WTC11 (cell line): ENCODE results near the gene C1QTNF6. TPM values are rescaled to one million over a fixed set of nuclear protein-coding genes. Genes with fewer than 3 reads are reported as not detected.

ENCODE experiments used
- ATAC-seq: fragments of 200-7000 bp; cut with Tn5 transposase; 2 replicates; pipeline ENCODE4 v1.10.0; 2021; ENCODE audit warnings: mild to moderate bottlenecking, moderate library complexity
- CTCF ChIA-PET: fragments of 300-600 bp; sonication (Branson Sonifier 250); formaldehyde crosslinking; loops from one replicate; lab custom pipeline; 2021; ENCODE audit warnings: antibody characterized with exemption; lab: Charles Lee
- POLR2A ChIA-PET: fragments of 350-600 bp; sonication (Branson Sonifier 250); formaldehyde crosslinking; loops from one replicate; lab custom pipeline; 2021; ENCODE audit warnings: antibody characterized with exemption; lab: Charles Lee
- DNase-seq: peaks from one replicate; pipeline ENCODE4 v3.0.0; 2021; ENCODE audit warnings: low spot score
- H3K27ac Mint-ChIP-seq: 2 replicates; pipeline ENCODE4 v1.8.0; 2021; ENCODE audit warnings: mixed read lengths
- H3K27me3 Mint-ChIP-seq: 2 replicates; pipeline ENCODE4 v1.8.0; 2021; ENCODE audit warnings: low read depth, mild to moderate bottlenecking, moderate library complexity, mixed read lengths
- H3K36me3 Mint-ChIP-seq: 2 replicates; pipeline ENCODE4 v1.8.0; 2021; ENCODE audit warnings: mixed read lengths
- H3K4me1 Mint-ChIP-seq: 2 replicates; pipeline ENCODE4 v1.8.0; 2022; ENCODE audit warnings: mixed read lengths
- H3K4me3 Mint-ChIP-seq: 2 replicates; pipeline ENCODE4 v1.8.0; 2021; ENCODE audit warnings: mild to moderate bottlenecking, moderate library complexity, mixed read lengths
- H3K9me3 Mint-ChIP-seq: 2 replicates; pipeline ENCODE4 v1.8.0; 2021; ENCODE audit warnings: mixed read lengths
- AR ChIP-seq: fragments of 250-450 bp; sonication (Bioruptor Pico); IDR thresholded peaks from 2 replicates; pipeline ENCODE4 v1.9.0; 2021; ENCODE audit warnings: mild to moderate bottlenecking
- ATF3 ChIP-seq: sonication (generic); formaldehyde crosslinking; conservative IDR thresholded peaks from 2 replicates; pipeline ENCODE4 v1.8.1; 2022; ENCODE audit warnings: mild to moderate bottlenecking, missing genetic modification reagents
- CDX4 ChIP-seq: fragments of 250-450 bp; sonication (Bioruptor Pico); IDR thresholded peaks from 2 replicates; pipeline ENCODE4 v1.9.0; 2021; ENCODE audit warnings: moderate library complexity, mild to moderate bottlenecking, inconsistent platforms, borderline replicate concordance
- CREB1 ChIP-seq: sonication (generic); formaldehyde crosslinking; IDR thresholded peaks from 2 replicates; pipeline ENCODE4 v1.8.0; 2023; ENCODE audit warnings: mild to moderate bottlenecking, missing genetic modification reagents
- ESRRA ChIP-seq: sonication (generic); formaldehyde crosslinking; IDR thresholded peaks from 2 replicates; pipeline ENCODE4 v1.8.1; 2022; ENCODE audit warnings: mild to moderate bottlenecking, missing genetic modification reagents, borderline replicate concordance
- FOXJ3 ChIP-seq: sonication (generic); formaldehyde crosslinking; IDR thresholded peaks from 2 replicates; pipeline ENCODE4 v1.9.0; 2021; ENCODE audit warnings: missing genetic modification reagents, mild to moderate bottlenecking, borderline replicate concordance
- FOXP4 ChIP-seq: sonication (generic); formaldehyde crosslinking; IDR thresholded peaks from 2 replicates; pipeline ENCODE4 v1.8.0; 2022; ENCODE audit warnings: mild to moderate bottlenecking, missing genetic modification reagents
- NFYB ChIP-seq: sonication (generic); formaldehyde crosslinking; conservative IDR thresholded peaks from 2 replicates; pipeline ENCODE4 v1.8.0; 2022; ENCODE audit warnings: low read depth, missing genetic modification reagents
- OVOL2 ChIP-seq: fragments of 250-450 bp; sonication (Bioruptor Pico); IDR thresholded peaks from 2 replicates; pipeline ENCODE4 v1.9.0; 2021; ENCODE audit warnings: mild to moderate bottlenecking, borderline replicate concordance
- PRDM15 ChIP-seq: sonication (generic); formaldehyde crosslinking; IDR thresholded peaks from 2 replicates; pipeline ENCODE4 v1.8.0; 2022; ENCODE audit warnings: missing genetic modification reagents
- SMAD3 ChIP-seq: sonication (generic); formaldehyde crosslinking; IDR thresholded peaks from 2 replicates; pipeline ENCODE4 v1.8.0; 2022; ENCODE audit warnings: missing genetic modification reagents, mild to moderate bottlenecking, borderline replicate concordance
- SMAD4 ChIP-seq: sonication (generic); formaldehyde crosslinking; IDR thresholded peaks from 2 replicates; pipeline ENCODE4 v1.8.0; 2022; ENCODE audit warnings: mild to moderate bottlenecking, missing genetic modification reagents
- ZBTB21 ChIP-seq: sonication (generic); formaldehyde crosslinking; IDR thresholded peaks from 2 replicates; pipeline ENCODE4 v1.8.1; 2023; ENCODE audit warnings: mild to moderate bottlenecking, missing genetic modification reagents, borderline replicate concordance
- ZBTB43 ChIP-seq: sonication (generic); formaldehyde crosslinking; IDR thresholded peaks from 2 replicates; pipeline ENCODE4 v1.8.1; 2023; ENCODE audit warnings: mild to moderate bottlenecking, missing genetic modification reagents
- ZMAT4 ChIP-seq: fragments of 250-450 bp; sonication (Bioruptor Pico); IDR thresholded peaks from 2 replicates; pipeline ENCODE4 v1.9.0; 2021; ENCODE audit warnings: mild to moderate bottlenecking
- ZNF317 ChIP-seq: sonication (generic); formaldehyde crosslinking; IDR thresholded peaks from 2 replicates; pipeline ENCODE4 v1.8.1; 2023; ENCODE audit warnings: low read depth, mild to moderate bottlenecking, moderate library complexity, missing genetic modification reagents, borderline replicate concordance
- ZNF512 ChIP-seq: sonication (generic); formaldehyde crosslinking; IDR thresholded peaks from 2 replicates; pipeline ENCODE4 v1.8.1; 2022; ENCODE audit warnings: missing genetic modification reagents, borderline replicate concordance
- total RNA-seq: library from RNA; stranded (reverse); gene quantifications from 3 replicates; pipeline ENCODE4 v1.2.3, GENCODE V29; 2021

Gene C1QTNF6
- total RNA-seq, 1 experiment from 2014 or later: 5.9 TPM

- CTCF ChIA-PET: interaction anchor here (1.0 to 4.9 kb wide), 14 partner anchors 9 to 199 kb away, joined by 3 to 49 read pairs (median 4); partner anchors contain the start of genes C1QTNF6 and IL2RB
- DNase-seq: no peak
- POLR2A ChIA-PET: no interaction called here
- Mint-ChIP-seq H3K4me3 (no peak overlapping the region), H3K36me3 (peaks cover 18% of the 10 kb centered on the region), H3K4me1 (peaks cover 33% of the 10 kb centered on the region), H3K27me3 (peaks cover 3% of the 10 kb centered on the region; the same call in 1 of the 2 replicates), H3K9me3 (peaks cover 20% of the 10 kb centered on the region), H3K27ac (no peak overlapping the region)
- TF ChIP-seq CDX4 (no peak), CREB1 (no peak), ATF3 (no peak), FOXP4 (no peak)
- ATAC-seq: no peak
Measured at GRCh38 chr22:37196539-37197450, 8.7 kb upstream of the C1QTNF6 start.

- Mint-ChIP-seq H3K4me3 (no peak overlapping the region), H3K9me3 (peaks cover 21% of the 10 kb centered on the region), H3K27me3 (peaks cover 3% of the 10 kb centered on the region; the same call in 1 of the 2 replicates), H3K36me3 (peaks cover 20% of the 10 kb centered on the region), H3K27ac (no peak overlapping the region), H3K4me1 (peaks cover 33% of the 10 kb centered on the region)
- DNase-seq: no peak
- CTCF ChIA-PET: interaction anchor here (4.9 kb wide), 1 partner anchor 29 kb away, joined by 49 read pairs; no protein-coding TSS in a partner anchor
- ATAC-seq: no peak
- POLR2A ChIA-PET: no interaction called here
- no peak for TF ChIP-seq OVOL2 (CRISPR knock-in tag)
- TF ChIP-seq ZBTB21 (CRISPR knock-in tag): no peak
- no peak for TF ChIP-seq NFYB (CRISPR knock-in tag)
- TF ChIP-seq PRDM15 (CRISPR knock-in tag): no peak
- TF ChIP-seq ZNF317 (CRISPR knock-in tag): no peak
- TF ChIP-seq AR: no peak
- TF ChIP-seq CDX4: no peak
- TF ChIP-seq ZNF512 (CRISPR knock-in tag): no peak
- TF ChIP-seq ZMAT4 (CRISPR knock-in tag): no peak
- TF ChIP-seq FOXJ3 (CRISPR knock-in tag): no peak
- no peak for TF ChIP-seq SMAD4 (CRISPR knock-in tag)
- no peak for TF ChIP-seq ESRRA (CRISPR knock-in tag)
- no peak for TF ChIP-seq ZBTB43
- TF ChIP-seq SMAD3 (CRISPR knock-in tag): no peak
Measured at GRCh38 chr22:37195921-37196320, 7.9 kb upstream of the C1QTNF6 start.
